ENCODE results near the gene LRFN2. TPM values are rescaled to one million over a fixed set of nuclear protein-coding genes. Genes with fewer than 3 reads are reported as not detected.

The LRFN2 gene
- total and polyA plus RNA-seq, 2 donors (not counting 1 experiment from before 2014, with no cell fraction given): not detected

- Histone ChIP-seq H3K9me3 (ENCODE audit: control extremely low read depth in 1 of 3, control insufficient read depth in 2 of 3, insufficient read depth in 1 of 3, low read length in 2 of 3) (no peaks in the 10 kb centered on the region), H3K36me3 (replicated peaks in 1 of 2; ENCODE audit: control extremely low read depth in 1 of 2, control insufficient read depth in 1 of 2, extremely low read depth in 1 of 2, insufficient read depth in 2 of 2, low read length in 1 of 2) (no peaks in the 10 kb centered on the region), H3K4me1 (ENCODE audit: control insufficient read depth in 2 of 2, insufficient read depth in 2 of 2, low read length in 2 of 2) (no peaks in the 10 kb centered on the region), H2AFZ (ENCODE audit: insufficient read depth, low read depth, low read length, poor library complexity, severe bottlenecking) (no peak overlapping the region), H3K79me2 (ENCODE audit: control insufficient read depth, insufficient read depth, low read length) (no peaks in the 10 kb centered on the region), H3K27ac (ENCODE audit: low read length in 2 of 2) (no peak overlapping the region), H3K9ac (ENCODE audit: low read length) (no peak overlapping the region), H4K20me1 (ENCODE audit: control insufficient read depth, insufficient read depth, low read length, poor library complexity, severe bottlenecking) (no peaks in the 10 kb centered on the region), H3K4me3 (ENCODE audit: control extremely low read depth in 1 of 5, extremely low read depth in 1 of 5, insufficient read depth in 1 of 5, low read depth in 2 of 5, low read length in 4 of 5) (no peak overlapping the region), H3K4me2 (replicated peaks; ENCODE audit: low read depth, low read length, poor library complexity, severe bottlenecking) (no peak overlapping the region), H3K27me3 (replicated peaks in 1 of 4; ENCODE audit: control extremely low read depth in 1 of 4, control insufficient read depth in 3 of 4, insufficient read depth in 4 of 4, low read length in 3 of 4) (no peaks in the 10 kb centered on the region)
- Mint-ChIP-seq H3K27me3 (peaks cover 30% of the 10 kb centered on the region), H3K27ac (no peak overlapping the region), H3K4me3 (no peak overlapping the region), H3K4me1 (no peaks in the 10 kb centered on the region), H3K9me3 (ENCODE audit: insufficient read depth) (no peaks in the 10 kb centered on the region)
- ATAC-seq (ENCODE audit: low read depth) (no peak), DNase-seq (no peak)
- intact Hi-C loops (cut with micrococcal nuclease): no loop called here
- TF ChIP-seq CTCF (IDR thresholded peaks at IDR 0.05) (no peak), EZH2 (IDR thresholded peaks at IDR 0.05; ENCODE audit: borderline replicate concordance, insufficient read depth, low read depth, low read length, poor library complexity, severe bottlenecking) (no peak)
- CTCF ChIA-PET: no interaction called here
- POLR2A ChIA-PET: no interaction called here
- 100% methylated on average over 1 of the region's 2 CpGs for WGBS (ENCODE audit: insufficient coverage)
Observed at GRCh38 chr6:40606526-40606925, 19.4 kb upstream of the LRFN2 start.

- H2AFZ ChIP-seq (ENCODE audit: insufficient read depth, low read depth, low read length, poor library complexity, severe bottlenecking): no peak overlapping the region
- DNase-seq (no peak), ATAC-seq (ENCODE audit: low read depth) (no peak)
- H3K4me1 ChIP-seq (ENCODE audit: control insufficient read depth in 2 of 2, insufficient read depth in 2 of 2, low read length in 2 of 2): no peaks in the 10 kb centered on the region
- CTCF ChIA-PET: no interaction called here
- no peak overlapping the region for H3K27ac ChIP-seq (ENCODE audit: low read length in 2 of 2)
- H3K27me3 ChIP-seq (replicated peaks in 1 of 4; ENCODE audit: control extremely low read depth in 1 of 4, control insufficient read depth in 3 of 4, insufficient read depth in 4 of 4, low read length in 3 of 4): peaks cover 0 to 12% (median under 1%) of the 10 kb centered on the region in 4 experiments
- H3K9me3 ChIP-seq (ENCODE audit: control extremely low read depth in 1 of 3, control insufficient read depth in 2 of 3, insufficient read depth in 1 of 3, low read length in 2 of 3): peaks cover 0 to 5% (median 0%) of the 10 kb centered on the region in 3 donors
- TF ChIP-seq CTCF (IDR thresholded peaks at IDR 0.05) (no peak), EZH2 (IDR thresholded peaks at IDR 0.05; ENCODE audit: borderline replicate concordance, insufficient read depth, low read depth, low read length, poor library complexity, severe bottlenecking) (no peak)
- H3K27ac Mint-ChIP-seq: no peak overlapping the region
- no peaks in the 10 kb centered on the region for H4K20me1 ChIP-seq (ENCODE audit: control insufficient read depth, insufficient read depth, low read length, poor library complexity, severe bottlenecking)
- no peak overlapping the region for H3K9ac ChIP-seq (ENCODE audit: low read length)
- no peaks in the 10 kb centered on the region for H3K79me2 ChIP-seq (ENCODE audit: control insufficient read depth, insufficient read depth, low read length)
- no peaks in the 10 kb centered on the region for H3K9me3 Mint-ChIP-seq (ENCODE audit: insufficient read depth)
- no peak overlapping the region for H3K4me3 Mint-ChIP-seq
- WGBS (ENCODE audit: insufficient coverage): 71% methylated on average over 1 of the region's 2 CpGs
- H3K27me3 Mint-ChIP-seq: peaks cover 41% of the 10 kb centered on the region
- POLR2A ChIA-PET: no interaction called here
- no peak overlapping the region for H3K4me2 ChIP-seq (replicated peaks; ENCODE audit: low read depth, low read length, poor library complexity, severe bottlenecking)
- no peak overlapping the region for H3K4me3 ChIP-seq (ENCODE audit: control extremely low read depth in 1 of 5, extremely low read depth in 1 of 5, insufficient read depth in 1 of 5, low read depth in 2 of 5, low read length in 4 of 5)
- H3K36me3 ChIP-seq (replicated peaks in 1 of 2; ENCODE audit: control extremely low read depth in 1 of 2, control insufficient read depth in 1 of 2, extremely low read depth in 1 of 2, insufficient read depth in 2 of 2, low read length in 1 of 2): no peaks in the 10 kb centered on the region
- no peaks in the 10 kb centered on the region for H3K4me1 Mint-ChIP-seq
- intact Hi-C loops (cut with micrococcal nuclease): no loop called here
Observed at GRCh38 chr6:40604082-40604481, 16.9 kb upstream of the LRFN2 start.
